Kidney (tissue), 14 donors: ENCODE results near the gene CNTN5. TPM values are rescaled to one million over a fixed set of nuclear protein-coding genes. Genes with fewer than 3 reads are reported as not detected.

ENCODE experiments used
- DNase-seq, 5 donors: peaks; one replicate each; pipeline ENCODE4 v3.0.0-alpha.2; 2013 to 2020
- FAIRE-seq: peaks from 2 replicates; lab custom pipeline; 2012; peaks lifted over from hg19 to GRCh38; lab: Jason Lieb, UNC
- H3K27ac ChIP-seq, 2 donors: one replicate each; pipeline ENCODE4 v1.7.0; 2013; ENCODE audit warnings: low read depth in 2 of 2, low read length in 2 of 2, inconsistent platforms in 1 of 2
- H3K27me3 ChIP-seq: one replicate; pipeline ENCODE4 v1.7.1; 2013; ENCODE audit warnings: low read length, inconsistent platforms; ENCODE audit not compliant: control insufficient read depth, insufficient read depth
- H3K36me3 ChIP-seq, 3 donors: one replicate each; pipeline versions ENCODE4 v1.7.0 to v1.7.1; 2013; ENCODE audit warnings: low read length in 3 of 3, control low read depth in 1 of 3, inconsistent platforms in 1 of 3; ENCODE audit not compliant: insufficient read depth in 3 of 3, control insufficient read depth in 2 of 3
- H3K4me1 ChIP-seq, 3 donors: one replicate each; pipeline versions ENCODE4 v1.7.0 to v1.7.1; 2013; ENCODE audit warnings: low read length in 3 of 3, inconsistent platforms in 1 of 3, low read depth in 1 of 3; ENCODE audit not compliant: control insufficient read depth in 2 of 3, insufficient read depth in 2 of 3
- H3K4me3 ChIP-seq, 3 donors: one replicate each; pipeline versions ENCODE4 v1.7.0 to v1.8.1; 2013; ENCODE audit warnings: low read length in 3 of 3, control low read depth in 1 of 3, inconsistent platforms in 1 of 3
- H3K9ac ChIP-seq, 3 donors: one replicate each; pipeline versions ENCODE4 v1.7.0 to v1.7.1; 2013; ENCODE audit warnings: low read length in 3 of 3, control low read depth in 1 of 3, inconsistent platforms in 1 of 3
- H3K9me3 ChIP-seq, 3 donors: one replicate each; pipeline versions ENCODE4 v1.7.0 to v1.7.1; 2013; ENCODE audit warnings: low read length in 3 of 3, control low read depth in 1 of 3, inconsistent platforms in 1 of 3; ENCODE audit not compliant: control insufficient read depth in 2 of 3, insufficient read depth in 1 of 3
- intact Hi-C: fragments of 100-400 bp; cut with DNase I; formaldehyde crosslinking; loops from one replicate; pipeline ENCODE4 v1.11.1; 2022
- polyA plus RNA-seq: library from polyadenylated mRNA; stranded (reverse); fragments of 350-450 nt; fragmentation: Illumina TruSeq; extraction: RNeasy Lipid Tissue Mini Kit (QIAGEN cat#74804); gene quantifications from one replicate; pipeline ENCODE4 v1.2.3, GENCODE V29; 2014; ENCODE audit warnings: low read depth, low replicate concordance; ENCODE audit not compliant: insufficient read depth
- total RNA-seq: library from RNA; stranded (reverse); fragmentation: NEBNext Ultra II Directional; extraction: Animal tissue kit (Norgen Biotek cat#: 25700); gene quantifications from one replicate; pipeline ENCODE4 v1.2.1, GENCODE V29; 2021
- TF ChIP-seq, protein P1 (sequence below): IDR thresholded peaks from 3 replicates; pipeline ENCODE4 v1.5.1; 2012; ENCODE audit warnings: mild to moderate bottlenecking, moderate library complexity, borderline replicate concordance; ENCODE audit not compliant: insufficient read depth; ENCODE audit errors: extremely low read depth
- donor health status: control.
- donor health status: control.
- donor health status: control.
- donor health status: control.
- donor health status: control.
- donor health status: DM: yes; HTN: yes; CAD: no.
- donor health status: Normal renal cell carcinoma (clear cell type).

CNTN5 gene
- total and polyA plus RNA-seq, 2 donors from 2014 or later: 0.11 to 0.66 TPM

- intact Hi-C loops: no loop called here
- H3K4me3 ChIP-seq: no peak overlapping the region
- no peaks in the 10 kb centered on the region for H3K36me3 ChIP-seq
- no peaks in the 10 kb centered on the region for H3K27me3 ChIP-seq
- TF ChIP-seq, protein P1, sequence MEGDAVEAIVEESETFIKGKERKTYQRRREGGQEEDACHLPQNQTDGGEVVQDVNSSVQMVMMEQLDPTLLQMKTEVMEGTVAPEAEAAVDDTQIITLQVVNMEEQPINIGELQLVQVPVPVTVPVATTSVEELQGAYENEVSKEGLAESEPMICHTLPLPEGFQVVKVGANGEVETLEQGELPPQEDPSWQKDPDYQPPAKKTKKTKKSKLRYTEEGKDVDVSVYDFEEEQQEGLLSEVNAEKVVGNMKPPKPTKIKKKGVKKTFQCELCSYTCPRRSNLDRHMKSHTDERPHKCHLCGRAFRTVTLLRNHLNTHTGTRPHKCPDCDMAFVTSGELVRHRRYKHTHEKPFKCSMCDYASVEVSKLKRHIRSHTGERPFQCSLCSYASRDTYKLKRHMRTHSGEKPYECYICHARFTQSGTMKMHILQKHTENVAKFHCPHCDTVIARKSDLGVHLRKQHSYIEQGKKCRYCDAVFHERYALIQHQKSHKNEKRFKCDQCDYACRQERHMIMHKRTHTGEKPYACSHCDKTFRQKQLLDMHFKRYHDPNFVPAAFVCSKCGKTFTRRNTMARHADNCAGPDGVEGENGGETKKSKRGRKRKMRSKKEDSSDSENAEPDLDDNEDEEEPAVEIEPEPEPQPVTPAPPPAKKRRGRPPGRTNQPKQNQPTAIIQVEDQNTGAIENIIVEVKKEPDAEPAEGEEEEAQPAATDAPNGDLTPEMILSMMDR: no peak
- no peak overlapping the region for H3K9ac ChIP-seq
- H3K27ac ChIP-seq: no peak overlapping the region
- H3K9me3 ChIP-seq: no peaks in the 10 kb centered on the region
- DNase-seq (no peak), FAIRE-seq (no peak)
- no peaks in the 10 kb centered on the region for H3K4me1 ChIP-seq
Measured at GRCh38 chr11:100068116-100068515, 1047.4 kb downstream of the CNTN5 start.

DNA sequence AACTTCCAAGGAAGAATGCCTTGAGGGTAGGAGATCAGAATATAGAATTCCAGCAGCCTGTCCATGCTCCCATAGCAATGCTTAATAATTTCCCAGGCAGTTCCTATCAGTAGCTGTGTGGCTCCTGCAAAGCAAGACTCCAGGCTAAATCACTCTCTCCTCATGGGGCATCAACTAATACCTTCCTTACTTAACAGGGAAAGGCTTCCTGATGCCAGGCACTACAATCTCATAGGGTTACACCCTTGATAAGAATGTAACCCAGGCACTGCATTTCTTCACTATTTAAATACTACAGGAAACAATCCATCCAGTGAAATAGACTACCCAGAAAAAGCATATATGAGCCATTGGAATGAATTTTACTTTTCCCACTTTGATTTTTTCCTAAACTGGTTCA is 1051.4 kb downstream of the CNTN5 start:
- Histone ChIP-seq H3K9ac (no peak overlapping the region), H3K9me3 (no peaks in the 10 kb centered on the region), H3K4me1 (no peaks in the 10 kb centered on the region), H3K27ac (no peak overlapping the region), H3K4me3 (no peak overlapping the region), H3K36me3 (no peaks in the 10 kb centered on the region), H3K27me3 (no peaks in the 10 kb centered on the region)
- no peak for DNase-seq
- no peak for FAIRE-seq
- intact Hi-C loops: no loop called here
- TF ChIP-seq, protein P1: no peak

- DNase-seq: no peak
- Histone ChIP-seq H3K4me3 (no peak overlapping the region), H3K27ac (no peak overlapping the region), H3K4me1 (no peaks in the 10 kb centered on the region), H3K9ac (no peak overlapping the region), H3K36me3 (no peaks in the 10 kb centered on the region), H3K9me3 (no peaks in the 10 kb centered on the region), H3K27me3 (no peaks in the 10 kb centered on the region)
- intact Hi-C loops: no loop called here
- FAIRE-seq: no peak
- TF ChIP-seq, protein P1: no peak
Measured at GRCh38 chr11:100080381-100080780, 1059.6 kb downstream of the CNTN5 start.

DNA sequence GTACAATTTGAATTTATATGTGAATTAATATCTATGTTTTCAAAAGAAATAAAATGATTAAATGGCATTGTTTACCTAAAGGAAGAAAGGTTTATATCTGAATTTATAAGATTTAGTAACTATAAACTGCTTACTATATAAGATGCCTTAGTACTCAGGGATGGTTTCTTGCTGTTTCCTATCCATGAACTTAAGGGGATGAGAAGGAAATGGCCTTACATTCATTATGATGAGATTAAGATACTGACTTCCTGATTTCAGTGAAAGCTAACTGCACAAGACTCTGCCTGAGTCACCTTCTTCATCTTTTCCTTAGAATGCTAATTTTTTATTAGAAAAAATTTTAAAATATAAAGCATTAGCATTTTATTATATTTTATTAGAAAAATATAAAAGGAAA is 1060.1 kb downstream of the CNTN5 start:
- no peak overlapping the region for H3K4me3 ChIP-seq
- no peak overlapping the region for H3K9ac ChIP-seq
- FAIRE-seq (no peak), DNase-seq (no peak)
- no peaks in the 10 kb centered on the region for H3K4me1 ChIP-seq
- TF ChIP-seq, protein P1: no peak
- H3K27ac ChIP-seq: no peak overlapping the region
- intact Hi-C loops: no loop called here
- H3K27me3 ChIP-seq: no peaks in the 10 kb centered on the region
- no peaks in the 10 kb centered on the region for H3K9me3 ChIP-seq
- no peaks in the 10 kb centered on the region for H3K36me3 ChIP-seq
